ENCODE results near the gene NR1H2.
"Not testable (repeated sequence)": the region's sequence is repeated elsewhere in the genome, so short reads cannot be mapped to it uniquely, and the experiment has no call there.

Gene NR1H2

DNA sequence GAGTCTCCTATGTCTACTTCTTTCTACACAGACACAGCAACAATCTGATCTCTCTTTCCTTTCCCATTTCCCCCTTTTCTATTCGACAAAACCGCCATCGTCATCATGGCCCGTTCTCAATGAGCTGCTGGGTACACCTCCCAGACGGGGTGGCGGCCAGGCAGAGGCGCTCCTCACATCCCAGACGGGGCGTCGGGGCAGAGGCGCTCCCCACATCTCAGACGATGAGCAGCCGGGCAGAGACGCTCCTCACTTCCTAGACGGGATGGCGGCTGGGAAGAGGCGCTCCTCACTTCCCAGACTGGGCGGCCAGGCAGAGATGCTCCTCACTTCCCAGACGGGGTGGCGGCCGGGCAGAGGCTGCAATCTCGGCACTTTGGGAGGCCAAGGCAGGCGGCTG lies 14.7 kb downstream of the NR1H2 start:
- H2AFZ ChIP-seq (ENCODE audit: low read length); H3K27me3 ChIP-seq (ENCODE audit: control insufficient read depth in 3 of 3, insufficient read depth in 3 of 3, low read depth in 1 of 3, low read length in 3 of 3); H2BK120ac ChIP-seq (ENCODE audit: low read depth, low read length); DNase-seq (ENCODE audit: low spot score); H3K4me3 ChIP-seq (ENCODE audit: low read length in 2 of 2); H3K4ac ChIP-seq (ENCODE audit: low read length); H3K14ac ChIP-seq (ENCODE audit: low read length); H4K91ac ChIP-seq (ENCODE audit: low read depth, low read length, poor library complexity); H4K8ac ChIP-seq (ENCODE audit: low read depth, low read length); H3K18ac ChIP-seq (ENCODE audit: low read length); H2AK5ac ChIP-seq (ENCODE audit: low read depth, low read length); H3K9ac ChIP-seq (ENCODE audit: low read depth, low read length, poor library complexity); H2BK15ac ChIP-seq (ENCODE audit: low read length); H3K4me2 ChIP-seq (ENCODE audit: insufficient read depth, low read length, poor library complexity, severe bottlenecking); H3K23ac ChIP-seq (ENCODE audit: low read depth, low read length, poor library complexity); H3K27ac ChIP-seq (replicated peaks; ENCODE audit: low read length); H2BK12ac ChIP-seq (ENCODE audit: low read length); H2BK5ac ChIP-seq (ENCODE audit: low read length); H3K4me1 ChIP-seq (ENCODE audit: control insufficient read depth in 2 of 2, insufficient read depth in 1 of 2, low read depth in 1 of 2, low read length in 2 of 2): not testable (repeated sequence)
- WGBS, 2 donors (ENCODE audit: extremely low coverage in 2 of 2, insufficient read length in 2 of 2, insufficient replicate concordance in 1 of 2) = no CpG with 5 or more reads among the region's 23 CpGs
- Histone ChIP-seq H3K9me3 (replicated peaks in 1 of 2; ENCODE audit: control insufficient read depth in 2 of 2, insufficient read depth in 1 of 2, low read depth in 1 of 2, low read length in 2 of 2) (peaks cover 14 to 17% of the 10 kb centered on the region in 2 donors), H3K36me3 (replicated peaks in 1 of 2; ENCODE audit: control insufficient read depth in 2 of 2, insufficient read depth in 2 of 2, low read length in 2 of 2) (peaks cover 24 to 67% of the 10 kb centered on the region in 2 donors), H3K79me1 (ENCODE audit: low read depth, low read length) (peaks cover 18% of the 10 kb centered on the region)

DNA sequence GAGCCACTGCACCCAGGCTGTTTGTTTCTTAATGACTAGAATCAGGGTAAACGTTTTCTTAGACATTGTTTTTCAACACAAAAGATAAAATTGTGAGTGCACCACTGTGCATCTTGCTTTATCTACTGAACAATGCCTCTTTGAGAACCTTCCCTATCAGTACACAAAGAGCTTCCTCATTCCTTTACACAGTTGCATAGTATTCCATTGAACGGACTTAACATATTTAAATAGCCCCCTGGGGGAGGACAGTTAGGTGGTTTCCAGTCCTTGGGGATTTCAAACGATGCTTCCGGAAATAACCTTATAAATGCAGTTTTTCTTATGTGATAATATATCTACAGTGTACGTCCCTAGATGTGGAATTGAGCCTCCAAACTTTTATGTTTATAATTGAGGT lies 16.5 kb downstream of the NR1H2 start:
- DNase-seq (ENCODE audit: low spot score) = no peak
- peaks cover 15 to 53% of the 10 kb centered on the region in 2 donors for H3K36me3 ChIP-seq (replicated peaks in 1 of 2; ENCODE audit: control insufficient read depth in 2 of 2, insufficient read depth in 2 of 2, low read length in 2 of 2)
- H3K4me2 ChIP-seq (ENCODE audit: insufficient read depth, low read length, poor library complexity, severe bottlenecking) = no peak overlapping the region
- no peak overlapping the region for H4K8ac ChIP-seq (ENCODE audit: low read depth, low read length)
- no peak overlapping the region for H2BK15ac ChIP-seq (ENCODE audit: low read length)
- H3K4me3 ChIP-seq (ENCODE audit: low read length in 2 of 2) = no peak overlapping the region
- no peak overlapping the region for H3K18ac ChIP-seq (ENCODE audit: low read length)
- no peak overlapping the region for H3K23ac ChIP-seq (ENCODE audit: low read depth, low read length, poor library complexity)
- no peak overlapping the region for H3K9ac ChIP-seq (ENCODE audit: low read depth, low read length, poor library complexity)
- H2BK12ac ChIP-seq (ENCODE audit: low read length) = no peak overlapping the region
- WGBS, 2 donors (ENCODE audit: extremely low coverage in 2 of 2, insufficient read length in 2 of 2, insufficient replicate concordance in 1 of 2) = no CpG with 5 or more reads among the region's 5 CpGs
- H3K9me3 ChIP-seq (replicated peaks in 1 of 2; ENCODE audit: control insufficient read depth in 2 of 2, insufficient read depth in 1 of 2, low read depth in 1 of 2, low read length in 2 of 2) = peaks cover 14 to 18% of the 10 kb centered on the region in 2 donors
- no peak overlapping the region for H2BK120ac ChIP-seq (ENCODE audit: low read depth, low read length)
- no peak overlapping the region for H2AK5ac ChIP-seq (ENCODE audit: low read depth, low read length)
- H3K27ac ChIP-seq (replicated peaks; ENCODE audit: low read length) = no peak overlapping the region
- H3K79me1 ChIP-seq (ENCODE audit: low read depth, low read length) = peaks cover 6% of the 10 kb centered on the region
- no peak overlapping the region for H4K91ac ChIP-seq (ENCODE audit: low read depth, low read length, poor library complexity)
- H3K27me3 ChIP-seq (ENCODE audit: control insufficient read depth in 3 of 3, insufficient read depth in 3 of 3, low read depth in 1 of 3, low read length in 3 of 3) = no peaks in the 10 kb centered on the region
- no peak overlapping the region for H2BK5ac ChIP-seq (ENCODE audit: low read length)
- H3K4ac ChIP-seq (ENCODE audit: low read length) = no peak overlapping the region
- H3K4me1 ChIP-seq (ENCODE audit: control insufficient read depth in 2 of 2, insufficient read depth in 1 of 2, low read depth in 1 of 2, low read length in 2 of 2) = no peaks in the 10 kb centered on the region
- no peak overlapping the region for H2AFZ ChIP-seq (ENCODE audit: low read length)
- no peak overlapping the region for H3K14ac ChIP-seq (ENCODE audit: low read length)

GRCh38 chr19:50393589-50393988 lies 17.3 kb downstream of the NR1H2 start:
- H3K23ac ChIP-seq (ENCODE audit: low read depth, low read length, poor library complexity) = no peak overlapping the region
- H4K8ac ChIP-seq (ENCODE audit: low read depth, low read length) = no peak overlapping the region
- H3K9me3 ChIP-seq (replicated peaks in 1 of 2; ENCODE audit: control insufficient read depth in 2 of 2, insufficient read depth in 1 of 2, low read depth in 1 of 2, low read length in 2 of 2) = peaks cover 15 to 20% of the 10 kb centered on the region in 2 donors
- H2BK12ac ChIP-seq (ENCODE audit: low read length) = no peak overlapping the region
- no peak overlapping the region for H2BK120ac ChIP-seq (ENCODE audit: low read depth, low read length)
- H4K91ac ChIP-seq (ENCODE audit: low read depth, low read length, poor library complexity) = no peak overlapping the region
- H3K27ac ChIP-seq (replicated peaks; ENCODE audit: low read length) = no peak overlapping the region
- H3K4me3 ChIP-seq (ENCODE audit: low read length in 2 of 2) = no peak overlapping the region
- H2AFZ ChIP-seq (ENCODE audit: low read length) = no peak overlapping the region
- H3K27me3 ChIP-seq (ENCODE audit: control insufficient read depth in 3 of 3, insufficient read depth in 3 of 3, low read depth in 1 of 3, low read length in 3 of 3) = no peaks in the 10 kb centered on the region
- H3K36me3 ChIP-seq (replicated peaks in 1 of 2; ENCODE audit: control insufficient read depth in 2 of 2, insufficient read depth in 2 of 2, low read length in 2 of 2) = peaks cover 15 to 49% of the 10 kb centered on the region in 2 donors
- no peaks in the 10 kb centered on the region for H3K4me1 ChIP-seq (ENCODE audit: control insufficient read depth in 2 of 2, insufficient read depth in 1 of 2, low read depth in 1 of 2, low read length in 2 of 2)
- no peak overlapping the region for H3K4me2 ChIP-seq (ENCODE audit: insufficient read depth, low read length, poor library complexity, severe bottlenecking)
- H3K18ac ChIP-seq (ENCODE audit: low read length) = no peak overlapping the region
- H3K79me1 ChIP-seq (ENCODE audit: low read depth, low read length) = peaks cover 9% of the 10 kb centered on the region
- H3K4ac ChIP-seq (ENCODE audit: low read length) = no peak overlapping the region
- WGBS, 2 donors (ENCODE audit: extremely low coverage in 2 of 2, insufficient read length in 2 of 2, insufficient replicate concordance in 1 of 2) = no CpG with 5 or more reads among the region's 4 CpGs
- no peak overlapping the region for H3K9ac ChIP-seq (ENCODE audit: low read depth, low read length, poor library complexity)
- no peak overlapping the region for H2BK5ac ChIP-seq (ENCODE audit: low read length)
- H2AK5ac ChIP-seq (ENCODE audit: low read depth, low read length) = no peak overlapping the region
- H3K14ac ChIP-seq (ENCODE audit: low read length) = no peak overlapping the region
- no peak for DNase-seq (ENCODE audit: low spot score)
- no peak overlapping the region for H2BK15ac ChIP-seq (ENCODE audit: low read length)

- Histone ChIP-seq H2BK15ac (ENCODE audit: low read length) (no peak overlapping the region), H3K4ac (ENCODE audit: low read length) (no peak overlapping the region), H3K4me3 (ENCODE audit: low read length in 2 of 2) (no peak overlapping the region), H2AK5ac (ENCODE audit: low read depth, low read length) (no peak overlapping the region), H2BK5ac (ENCODE audit: low read length) (no peak overlapping the region), H3K9ac (ENCODE audit: low read depth, low read length, poor library complexity) (no peak overlapping the region), H4K91ac (ENCODE audit: low read depth, low read length, poor library complexity) (no peak overlapping the region), H3K36me3 (replicated peaks in 1 of 2; ENCODE audit: control insufficient read depth in 2 of 2, insufficient read depth in 2 of 2, low read length in 2 of 2) (peaks cover 19 to 45% of the 10 kb centered on the region in 2 donors), H2AFZ (ENCODE audit: low read length) (no peak overlapping the region), H2BK12ac (ENCODE audit: low read length) (no peak overlapping the region), H3K27ac (replicated peaks; ENCODE audit: low read length) (no peak overlapping the region), H3K4me1 (ENCODE audit: control insufficient read depth in 2 of 2, insufficient read depth in 1 of 2, low read depth in 1 of 2, low read length in 2 of 2) (no peaks in the 10 kb centered on the region), H3K27me3 (ENCODE audit: control insufficient read depth in 3 of 3, insufficient read depth in 3 of 3, low read depth in 1 of 3, low read length in 3 of 3) (no peaks in the 10 kb centered on the region), H3K18ac (ENCODE audit: low read length) (no peak overlapping the region), H2BK120ac (ENCODE audit: low read depth, low read length) (no peak overlapping the region), H3K9me3 (replicated peaks in 1 of 2; ENCODE audit: control insufficient read depth in 2 of 2, insufficient read depth in 1 of 2, low read depth in 1 of 2, low read length in 2 of 2) (peaks cover 16 to 20% of the 10 kb centered on the region in 2 donors), H3K23ac (ENCODE audit: low read depth, low read length, poor library complexity) (no peak overlapping the region), H3K14ac (ENCODE audit: low read length) (no peak overlapping the region), H3K4me2 (ENCODE audit: insufficient read depth, low read length, poor library complexity, severe bottlenecking) (no peak overlapping the region), H4K8ac (ENCODE audit: low read depth, low read length) (peak overlapping the region; percentile 43), H3K79me1 (ENCODE audit: low read depth, low read length) (peaks cover 13% of the 10 kb centered on the region)
- no CpG with 5 or more reads among the region's 9 CpGs for WGBS, 2 donors (ENCODE audit: extremely low coverage in 2 of 2, insufficient read length in 2 of 2, insufficient replicate concordance in 1 of 2)
- DNase-seq (ENCODE audit: low spot score) = no peak
Measured at GRCh38 chr19:50394017-50394416, 17.8 kb downstream of the NR1H2 start.
